GM21367 (cell line): ENCODE data around the gene GALNT15.

Experiments used
- ATAC-seq: cut with Tn5 transposase; IDR thresholded peaks from one replicate; pipeline ENCODE4 v1.9.1; 2021; ENCODE audit not compliant: unreplicated experiment

GALNT15 gene

GRCh38 chr3:16221990-16222389, 47.5 kb downstream of the GALNT15 start:
- no peak for ATAC-seq

- ATAC-seq = no peak
These were observed 48.1 kb downstream of the GALNT15 start for GRCh38 chr3:16222547-16222946.

GRCh38 chr3:16224325-16224724, 49.8 kb downstream of the GALNT15 start:
- ATAC-seq = no peak

DNA sequence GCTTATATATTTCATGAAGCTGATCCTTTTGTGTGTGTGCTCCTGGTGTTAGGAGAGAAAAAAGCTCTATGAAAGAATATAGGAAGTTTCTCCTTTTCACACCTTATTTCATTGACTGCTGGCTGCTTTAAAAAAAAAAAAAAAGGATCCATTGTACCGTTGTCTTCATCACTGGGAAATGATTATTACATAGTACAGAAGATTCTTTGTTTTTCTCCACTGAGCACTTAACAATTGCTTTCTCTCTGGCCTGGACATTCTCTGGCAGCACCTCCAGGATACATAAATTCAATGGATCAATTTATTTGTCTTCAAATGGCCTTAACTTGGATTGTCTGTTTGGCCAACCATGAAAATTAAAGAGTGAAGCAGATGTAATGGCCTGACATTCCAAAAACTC, 53.1 kb downstream of the GALNT15 start:
- no peak for ATAC-seq

DNA sequence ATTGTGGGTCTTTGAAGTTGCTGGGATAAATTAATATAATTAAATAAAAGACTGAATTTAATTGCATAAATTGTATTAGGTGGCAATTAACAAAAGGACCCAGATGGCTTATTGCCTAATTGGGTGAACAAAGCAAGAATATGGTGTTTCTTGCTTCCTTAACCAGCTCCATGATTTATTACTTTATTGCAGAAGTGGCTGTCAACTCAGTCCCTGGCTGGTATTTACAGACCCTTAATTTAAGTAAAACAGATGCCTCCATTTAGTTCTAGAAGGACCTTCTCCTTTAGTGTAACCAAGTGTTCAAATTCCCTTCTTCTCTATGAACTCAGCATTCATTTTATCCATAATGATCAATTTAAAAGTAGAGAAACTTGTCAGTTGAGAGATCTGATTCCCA, 55.2 kb downstream of the GALNT15 start:
- no peak for ATAC-seq

DNA sequence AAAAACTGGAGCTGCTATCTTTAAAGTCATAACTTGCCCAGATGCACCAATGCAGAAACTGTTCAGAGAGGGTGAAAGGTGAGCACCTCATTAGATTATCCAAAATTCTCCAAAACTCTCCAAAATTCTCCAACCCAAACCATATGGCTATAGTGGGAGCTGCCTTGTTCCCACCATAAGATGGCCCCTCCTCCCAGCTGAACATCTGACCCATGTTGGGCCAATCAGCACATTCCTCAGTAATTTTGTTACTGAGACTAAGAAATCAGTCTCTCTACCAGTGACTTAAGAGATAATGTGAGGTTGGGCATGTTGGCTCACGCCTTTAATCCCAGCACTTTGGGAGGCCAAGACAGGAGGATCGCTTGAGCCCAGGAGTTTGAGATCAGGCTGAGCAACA, 57.5 kb downstream of the GALNT15 start:
- no peak for ATAC-seq

- no peak for ATAC-seq
These were observed 59.3 kb downstream of the GALNT15 start for GRCh38 chr3:16233806-16234205.

- ATAC-seq = no peak
These were observed 59.8 kb downstream of the GALNT15 start for GRCh38 chr3:16234281-16234680.

- ATAC-seq = no peak
These were observed 61.7 kb downstream of the GALNT15 start for GRCh38 chr3:16236030-16236639.

GRCh38 chr3:16236856-16237393, 62.4 kb downstream of the GALNT15 start:
- no peak for ATAC-seq

DNA sequence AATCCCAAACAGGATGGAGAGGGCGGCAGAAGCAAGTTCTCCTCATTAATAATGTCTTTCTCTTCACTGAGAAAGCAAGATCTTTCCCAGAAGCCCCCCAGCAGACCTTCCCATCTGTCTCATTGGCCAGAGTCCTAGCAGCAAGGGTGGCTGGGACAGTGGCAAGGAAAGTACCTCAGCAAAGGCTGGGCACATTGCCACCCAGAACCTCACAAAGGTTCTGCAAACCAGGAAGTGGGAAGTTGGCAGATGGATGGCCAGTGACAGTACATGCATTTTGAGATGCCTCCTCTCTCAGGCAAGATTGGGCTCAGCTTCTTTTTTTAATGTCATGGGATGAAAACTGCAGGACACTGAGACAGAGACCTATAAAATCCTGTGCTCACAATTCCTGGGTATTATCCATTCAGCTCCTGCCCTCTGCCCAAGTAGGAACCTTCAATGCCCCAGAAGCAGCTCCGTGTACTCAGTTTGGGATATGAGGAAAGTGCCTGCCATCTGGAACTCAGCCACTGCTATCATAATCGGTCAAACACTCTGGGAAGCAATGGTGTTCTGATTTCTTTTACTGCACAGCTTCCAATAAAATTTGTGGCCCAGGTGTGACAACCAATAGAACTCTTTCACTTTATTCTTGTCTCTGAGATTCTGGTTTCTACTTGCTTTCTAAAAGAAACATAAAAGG, 64.7 kb downstream of the GALNT15 start:
- no peak for ATAC-seq

DNA sequence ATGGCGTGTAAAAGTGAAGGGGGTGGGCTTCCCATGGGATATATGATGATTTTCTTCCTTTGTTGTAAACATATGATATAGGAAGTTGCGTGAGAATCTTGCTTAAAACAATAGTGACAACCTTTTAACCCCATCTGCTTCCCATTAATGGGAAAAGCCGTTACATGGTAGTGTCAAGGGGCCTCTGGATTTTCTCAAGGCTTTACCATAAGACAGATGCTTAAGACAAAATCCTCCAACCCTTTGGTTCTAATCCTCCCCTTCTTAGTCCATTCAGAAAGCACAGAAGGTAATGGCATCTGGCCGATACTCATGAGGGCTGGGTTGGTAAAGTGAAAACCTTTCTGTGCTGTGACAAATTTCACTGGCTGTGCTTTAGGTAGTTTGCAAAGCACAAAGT, 65.3 kb downstream of the GALNT15 start:
- ATAC-seq = no peak

DNA sequence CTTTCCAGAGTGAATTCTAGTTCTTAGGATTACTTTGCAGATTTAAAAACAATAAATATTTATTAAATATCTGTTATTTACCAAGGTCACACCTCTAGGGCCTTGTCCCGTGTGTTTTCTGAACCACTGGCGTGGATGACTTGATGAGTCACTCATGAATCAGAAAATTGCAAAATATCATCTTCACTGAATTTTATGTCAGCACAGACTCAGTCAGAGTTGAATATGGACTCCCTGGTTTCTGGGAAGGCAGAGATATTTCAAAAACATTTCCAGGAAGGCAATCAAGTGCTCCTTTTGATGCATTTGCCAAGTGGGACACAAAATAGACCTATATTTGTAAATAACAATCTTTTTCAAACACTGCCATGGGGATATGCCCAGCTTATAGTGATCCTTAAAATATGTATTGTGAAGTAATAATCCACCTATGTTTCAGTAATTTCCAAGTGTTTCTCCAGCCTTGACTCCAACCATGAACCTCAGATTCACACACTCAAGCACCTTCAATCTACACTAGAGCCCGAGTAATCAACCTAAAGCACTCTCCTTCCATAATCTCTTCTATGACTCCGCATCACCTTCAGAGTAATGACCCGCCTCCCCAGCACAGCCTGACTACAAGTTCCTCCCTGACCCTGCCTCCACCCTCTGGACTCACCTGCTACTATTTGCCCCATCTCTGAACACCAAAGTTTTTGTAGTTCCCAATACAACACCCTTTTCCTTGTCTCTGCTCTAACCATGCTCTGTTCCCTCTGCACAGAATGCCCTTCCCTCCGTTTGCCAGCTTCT, 65.9 kb downstream of the GALNT15 start:
- no peak for ATAC-seq

- no peak for ATAC-seq
These were observed 66.7 kb downstream of the GALNT15 start for GRCh38 chr3:16241225-16241624.

GRCh38 chr3:16242177-16242576, 67.7 kb downstream of the GALNT15 start:
- no peak for ATAC-seq

DNA sequence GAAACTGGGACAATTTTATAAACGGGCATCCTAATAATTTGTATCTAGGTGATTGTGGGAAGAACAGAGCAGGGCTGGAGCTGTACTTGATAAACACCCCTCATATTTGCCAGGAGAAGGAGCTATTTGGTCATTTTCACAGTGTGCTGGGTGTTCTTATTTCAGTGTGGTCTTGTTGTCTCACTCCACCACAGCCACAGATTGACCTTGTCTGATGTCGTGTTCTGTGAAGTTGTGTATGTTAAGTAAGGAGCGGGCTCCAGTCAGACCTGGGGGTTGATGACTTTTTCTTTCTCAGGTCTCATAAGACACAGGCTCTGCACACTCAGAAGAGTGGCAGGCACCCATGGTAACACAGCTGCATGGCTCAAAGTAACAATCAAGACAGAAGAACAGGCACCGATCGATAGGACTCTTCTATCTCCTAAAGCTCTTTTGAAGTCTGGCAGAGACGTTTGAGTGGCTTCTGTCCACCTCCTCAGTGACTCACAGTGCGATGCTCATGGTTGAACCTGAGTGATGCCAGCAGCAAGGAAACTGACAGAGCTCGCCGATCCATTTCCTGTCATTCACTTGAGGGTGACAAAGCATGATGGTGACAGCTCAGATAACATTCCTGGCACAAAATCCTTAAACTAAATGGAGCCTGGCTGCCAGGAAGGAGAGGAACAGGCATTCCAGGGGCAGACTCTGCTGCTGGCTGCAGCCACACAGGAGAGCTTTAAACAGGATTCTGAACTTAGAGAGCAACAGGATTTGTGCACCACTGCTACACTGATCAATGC, 69.4 kb downstream of the GALNT15 start:
- ATAC-seq = no peak

DNA sequence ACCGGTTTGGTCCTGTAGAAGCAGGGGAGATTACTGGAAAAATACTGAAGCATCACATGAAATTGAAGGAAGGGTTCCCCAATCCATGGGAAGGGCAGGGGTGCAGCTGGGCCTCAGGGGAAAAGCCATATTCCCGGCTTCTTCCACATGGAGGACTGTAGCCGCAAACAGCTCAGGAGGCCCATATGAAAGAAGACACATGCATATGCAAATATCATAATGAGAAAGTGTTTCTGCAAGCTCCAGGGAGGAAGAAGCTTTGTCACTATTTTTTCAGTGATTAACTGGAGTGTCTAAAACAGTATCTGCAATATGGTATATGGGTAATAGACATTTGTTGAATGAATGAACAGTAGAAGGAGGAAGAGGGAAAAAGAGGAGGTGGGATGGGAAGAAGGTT, 71.1 kb downstream of the GALNT15 start:
- no peak for ATAC-seq

DNA sequence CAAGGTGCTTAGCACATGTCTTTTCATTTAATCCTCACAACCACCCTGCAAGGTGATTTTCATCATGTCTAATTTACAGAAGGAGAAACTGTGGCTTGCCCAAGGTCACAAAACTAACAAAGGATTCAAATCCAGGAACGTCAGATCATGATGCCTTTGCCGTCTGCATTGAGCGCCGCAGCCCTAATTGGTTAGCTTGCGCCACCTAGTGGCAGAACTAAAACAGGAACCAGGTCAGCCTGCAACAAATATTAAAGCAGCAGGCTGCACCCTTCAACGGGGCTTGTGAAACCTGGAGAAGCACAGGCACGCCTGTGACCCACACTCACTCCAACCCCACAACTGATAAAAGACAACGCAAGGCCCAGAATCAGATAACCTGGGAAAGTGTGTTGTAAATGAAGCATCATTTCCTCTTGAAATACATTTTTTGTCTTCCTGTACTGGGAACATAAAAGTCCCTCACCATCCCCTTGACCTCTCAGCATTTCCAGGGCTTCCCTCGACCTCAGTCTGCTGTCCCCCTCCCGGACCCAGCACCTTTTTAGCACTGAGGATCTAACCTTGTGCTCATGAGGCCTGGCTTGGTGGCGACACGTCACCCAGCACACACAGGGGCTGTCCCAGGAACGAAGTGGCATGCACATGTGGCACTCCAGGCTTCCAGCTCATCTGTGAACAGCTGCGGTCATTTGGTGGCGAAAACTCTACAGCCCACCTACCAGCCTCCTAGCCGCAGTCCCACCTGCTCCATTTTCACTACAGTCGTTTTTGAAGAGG, 73.0 kb downstream of the GALNT15 start:
- peak; percentile 73 for ATAC-seq

DNA sequence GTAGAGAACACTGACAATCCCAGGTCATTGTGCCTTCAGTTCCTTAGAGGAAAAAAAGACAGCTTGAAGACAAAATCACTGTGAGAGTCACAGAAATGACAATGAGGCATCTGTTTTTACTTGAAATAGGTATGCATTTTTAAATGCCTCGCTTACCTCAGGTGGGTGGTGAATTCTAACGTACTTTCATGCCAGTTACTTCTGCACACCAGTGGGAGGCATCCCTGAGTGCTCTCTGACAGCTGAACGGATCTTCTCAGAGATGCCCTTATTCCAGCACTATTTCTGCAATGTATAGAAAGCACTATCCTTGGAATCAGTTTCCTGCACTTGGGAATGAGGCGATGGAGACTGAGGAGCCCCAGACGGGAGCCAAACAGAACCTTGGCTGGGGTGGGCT, 74.1 kb downstream of the GALNT15 start:
- ATAC-seq = no peak

DNA sequence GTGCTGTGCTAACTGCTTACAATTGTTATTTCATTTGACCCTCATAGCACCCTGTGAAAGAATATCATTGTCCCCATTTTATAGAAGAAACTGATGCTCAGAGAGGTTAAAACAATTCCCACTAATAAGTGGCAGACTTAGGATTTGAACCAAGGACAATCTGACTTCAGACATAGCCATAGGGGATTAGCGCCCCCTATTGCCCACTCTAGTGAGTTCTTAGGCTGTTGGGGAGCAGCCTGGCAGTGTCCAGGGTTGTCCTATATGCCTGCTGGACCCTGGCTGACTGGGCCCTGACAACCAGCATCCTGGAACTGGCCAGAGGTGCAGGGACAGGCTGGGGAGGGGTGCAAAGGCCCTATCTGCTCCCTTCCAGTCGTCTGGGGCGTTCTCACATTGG, 74.9 kb downstream of the GALNT15 start:
- ATAC-seq = no peak
